ENCODE measurements around the gene ESRP2.

The ESRP2 gene

GRCh38 chr16:68236826-68237242, 907 bp upstream of the ESRP2 start:
- no peak for DNase-seq

GRCh38 chr16:68236137-68236825, 354 bp upstream of the ESRP2 start:
- DNase-seq = peak; percentile 37

GRCh38 chr16:68235108-68235886, 630 bp downstream of the ESRP2 start:
- DNase-seq = no peak

GRCh38 chr16:68234188-68235107, 1.5 kb downstream of the ESRP2 start:
- peak; percentile 80 for DNase-seq

GRCh38 chr16:68233835-68234187, 2.1 kb downstream of the ESRP2 start:
- DNase-seq = no peak

GRCh38 chr16:68233085-68233834, 2.7 kb downstream of the ESRP2 start:
- no peak for DNase-seq

- DNase-seq = no peak
Measured at GRCh38 chr16:68232335-68232734, 3.6 kb downstream of the ESRP2 start.

GRCh38 chr16:68231384-68232136, 4.4 kb downstream of the ESRP2 start:
- no peak for DNase-seq

- DNase-seq = no peak
Measured at GRCh38 chr16:68230956-68231355, 5.0 kb downstream of the ESRP2 start.

- DNase-seq = no peak
Measured at GRCh38 chr16:68230176-68230571, 5.8 kb downstream of the ESRP2 start.

- peak; percentile 10 for DNase-seq
Measured at GRCh38 chr16:68229431-68230175, 6.3 kb downstream of the ESRP2 start.

- DNase-seq = no peak
Measured at GRCh38 chr16:68228652-68229051, 7.3 kb downstream of the ESRP2 start.

GRCh38 chr16:68227850-68228553, 7.9 kb downstream of the ESRP2 start:
- no peak for DNase-seq

- no peak for DNase-seq
Measured at GRCh38 chr16:68227183-68227793, 8.6 kb downstream of the ESRP2 start.

- DNase-seq = no peak
Measured at GRCh38 chr16:68226116-68226515, 9.8 kb downstream of the ESRP2 start.

GRCh38 chr16:68223072-68223471, 12.9 kb downstream of the ESRP2 start:
- no peak for DNase-seq

GRCh38 chr16:68219725-68220351, 16.1 kb downstream of the ESRP2 start:
- no peak for DNase-seq

- no peak for DNase-seq
Measured at GRCh38 chr16:68217506-68217905, 18.4 kb downstream of the ESRP2 start.

GRCh38 chr16:68216240-68216639, 19.7 kb downstream of the ESRP2 start:
- DNase-seq = no peak

GRCh38 chr16:68215302-68215701, 20.6 kb downstream of the ESRP2 start:
- DNase-seq = no peak

Measured in NCI-H748 treated with DMSO at 0.1 percent for 48 hours (cell line).